HG02759 (cell line): ENCODE data around the gene STARD13.
"Not testable (repeated sequence)": the region's sequence is repeated elsewhere in the genome, so short reads cannot be mapped to it uniquely, and the experiment has no call there.

Experiments
- ATAC-seq: cut with Tn5 transposase; IDR thresholded peaks from one replicate; pipeline ENCODE4 v1.9.1; 2021; ENCODE audit warnings: mild to moderate bottlenecking, moderate library complexity; ENCODE audit not compliant: unreplicated experiment

STARD13 gene

GRCh38 chr13:33260168-33261098 is 25.1 kb downstream of the STARD13 start:
- no peak for ATAC-seq

DNA sequence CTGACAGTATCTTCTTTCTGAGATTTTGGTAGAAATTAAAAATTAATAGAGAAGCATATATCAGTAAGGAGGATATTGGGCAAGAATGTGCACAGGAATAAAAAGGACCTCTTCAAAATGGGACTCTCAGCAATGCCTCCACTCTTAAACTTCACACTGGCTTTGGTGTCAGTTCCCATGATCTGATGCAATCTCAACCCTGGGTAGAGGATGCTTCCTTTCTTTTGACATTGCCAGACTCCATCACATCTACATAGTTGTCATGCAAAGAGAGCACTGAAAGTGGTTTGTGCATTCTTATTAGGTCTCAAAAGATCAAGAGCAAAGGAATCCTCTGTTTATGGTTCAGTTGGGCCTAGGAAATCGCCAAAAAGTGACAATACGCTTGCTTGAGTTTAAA is 26.3 kb downstream of the STARD13 start:
- ATAC-seq, result no peak

DNA sequence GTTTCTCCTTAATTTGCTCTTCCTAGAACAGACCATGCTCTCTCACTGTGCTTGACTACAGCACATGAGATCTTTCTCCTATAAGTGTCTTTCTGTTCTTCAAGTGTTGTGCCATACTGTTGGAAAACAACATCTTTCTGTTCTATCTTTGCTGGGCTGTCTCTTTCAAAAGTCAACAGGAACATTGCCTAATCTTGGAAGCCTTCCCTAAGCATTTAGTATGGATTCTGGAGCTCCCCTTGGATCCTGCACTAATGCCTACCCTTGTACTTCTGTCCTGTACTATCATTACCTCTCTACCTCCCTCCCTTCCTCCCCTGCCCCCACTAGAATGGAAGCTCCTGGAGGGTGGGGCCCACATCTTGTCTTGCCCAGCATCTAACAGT is 26.8 kb downstream of the STARD13 start:
- ATAC-seq, result no peak

GRCh38 chr13:33257841-33258807 is 27.4 kb downstream of the STARD13 start:
- ATAC-seq, result no peak

- no peak for ATAC-seq
Measured at GRCh38 chr13:33256148-33256840, 29.3 kb downstream of the STARD13 start.

- ATAC-seq, result no peak
Measured at GRCh38 chr13:33252135-33252534, 33.4 kb downstream of the STARD13 start.

- ATAC-seq, result peak; percentile 78
Measured at GRCh38 chr13:33251131-33251661, 34.4 kb downstream of the STARD13 start.

DNA sequence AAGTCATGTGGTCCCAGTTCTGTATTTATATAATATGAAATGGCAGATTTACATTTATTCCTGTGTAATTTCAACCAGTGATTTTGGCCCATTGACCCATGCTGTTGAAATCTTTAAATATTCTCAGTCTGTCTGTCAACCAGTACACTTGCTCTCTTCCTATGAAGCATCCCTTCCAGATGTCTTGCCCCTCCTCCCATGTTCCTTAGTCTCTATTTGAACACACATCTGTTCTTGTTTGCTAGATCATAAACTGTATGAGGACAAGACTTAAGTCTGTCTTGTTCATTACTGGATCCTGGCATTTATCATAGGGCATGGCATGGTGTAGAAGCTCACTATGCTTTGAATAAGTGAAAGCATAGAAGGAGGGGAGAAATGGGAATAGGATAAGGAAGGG is 34.9 kb downstream of the STARD13 start:
- no peak for ATAC-seq

DNA sequence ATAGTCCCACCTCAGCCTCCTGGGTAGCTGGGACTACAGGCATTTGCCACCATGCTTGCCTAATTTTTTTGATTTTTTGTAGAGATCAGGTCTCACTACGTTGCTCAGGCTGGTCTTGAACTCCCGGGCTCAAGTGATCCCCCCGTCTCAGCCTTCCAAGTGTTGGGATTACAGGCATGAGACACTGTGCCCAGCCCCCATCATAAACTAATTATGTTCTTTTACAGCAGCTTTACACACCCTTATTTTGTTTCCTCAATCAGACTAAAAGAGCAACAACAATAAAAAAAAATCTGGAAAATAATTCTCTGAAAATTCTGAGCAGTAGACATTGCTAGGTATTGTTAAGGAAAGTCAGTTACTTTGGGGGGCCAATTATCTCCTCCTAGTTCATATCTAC is 35.7 kb downstream of the STARD13 start:
- no peak for ATAC-seq

DNA sequence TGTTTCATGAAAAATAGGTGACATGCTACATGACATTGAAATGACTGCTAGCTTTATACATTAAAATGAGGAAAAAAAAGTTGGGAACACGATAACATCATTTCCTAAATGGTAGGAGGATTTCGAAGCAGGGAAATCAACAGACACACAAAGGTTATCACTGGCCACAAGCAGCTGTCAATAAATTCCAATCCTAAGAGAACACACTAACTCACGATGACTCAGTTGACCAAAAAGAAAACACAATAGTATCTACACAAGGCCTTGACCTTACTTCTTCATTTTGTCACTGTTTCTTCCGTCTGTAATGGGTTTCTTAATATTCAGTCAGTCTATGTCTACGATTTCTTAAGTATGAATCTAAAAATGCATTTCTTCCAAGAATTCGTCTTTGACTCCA is 36.5 kb downstream of the STARD13 start:
- no peak for ATAC-seq

DNA sequence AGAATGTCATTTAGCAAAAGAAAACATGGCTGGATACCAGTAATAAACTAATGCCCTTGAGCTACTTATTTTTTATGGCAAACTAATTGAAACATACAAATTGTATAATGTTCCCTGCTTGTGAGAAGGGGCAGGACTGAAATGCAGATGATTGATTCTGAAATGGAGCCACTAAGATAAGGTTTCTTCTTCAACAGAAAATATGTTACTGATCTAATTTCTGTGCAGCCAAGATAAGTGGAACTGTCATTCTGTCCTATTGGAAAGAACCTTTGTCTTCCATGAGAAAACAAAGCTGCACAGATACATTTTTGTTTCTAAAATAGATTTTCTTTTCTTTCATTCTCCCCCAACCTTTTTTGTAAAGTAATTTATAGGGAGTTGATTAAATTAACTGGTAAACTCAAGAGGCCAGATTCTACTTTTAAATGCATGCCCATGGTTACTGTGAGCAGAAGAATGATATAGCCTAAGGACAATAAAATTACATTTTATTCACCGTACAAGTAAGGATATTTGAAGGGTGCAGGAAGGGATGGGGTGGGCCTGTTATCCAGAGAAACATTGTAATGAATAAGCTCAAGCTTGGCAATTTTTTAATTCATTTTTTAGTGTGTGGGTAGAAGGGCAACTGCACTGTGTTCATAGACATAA is 39.9 kb downstream of the STARD13 start:
- ATAC-seq, result no peak

GRCh38 chr13:33244907-33245287 is 40.7 kb downstream of the STARD13 start:
- no peak for ATAC-seq

DNA sequence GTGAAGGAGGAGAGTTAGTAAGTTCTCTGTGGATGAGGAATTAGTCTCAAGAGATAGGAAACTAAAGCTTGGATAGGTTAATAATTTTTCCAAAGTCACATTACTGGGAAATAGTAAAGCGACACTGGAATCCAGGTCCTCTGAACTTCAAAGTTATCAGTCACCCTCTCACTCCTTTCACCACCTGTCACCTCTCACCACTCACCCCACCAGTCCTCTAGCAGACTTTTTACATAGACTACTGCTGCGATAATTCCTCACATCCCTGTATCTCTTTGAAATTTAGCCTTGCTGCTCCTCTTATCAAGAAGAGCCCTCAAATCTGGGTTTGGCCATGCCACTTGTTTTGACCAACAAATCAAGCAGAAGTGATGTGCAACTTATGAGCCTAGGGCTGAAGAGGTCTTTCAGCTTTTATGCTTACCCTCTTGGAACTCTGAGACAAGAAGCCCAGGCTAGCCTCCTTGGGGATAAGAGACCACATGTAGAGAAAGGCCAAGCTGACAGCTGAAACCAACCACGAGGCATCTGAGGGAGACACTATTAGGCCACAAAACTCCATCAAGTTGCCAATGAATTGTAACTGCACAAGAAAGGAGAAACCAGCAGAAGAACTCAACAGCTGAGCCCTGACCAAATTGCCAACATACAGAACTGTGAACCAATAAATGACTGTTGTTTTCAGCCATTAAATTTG is 41.2 kb downstream of the STARD13 start:
- ATAC-seq, result no peak

GRCh38 chr13:33242984-33243617 is 42.5 kb downstream of the STARD13 start:
- no peak for ATAC-seq

DNA sequence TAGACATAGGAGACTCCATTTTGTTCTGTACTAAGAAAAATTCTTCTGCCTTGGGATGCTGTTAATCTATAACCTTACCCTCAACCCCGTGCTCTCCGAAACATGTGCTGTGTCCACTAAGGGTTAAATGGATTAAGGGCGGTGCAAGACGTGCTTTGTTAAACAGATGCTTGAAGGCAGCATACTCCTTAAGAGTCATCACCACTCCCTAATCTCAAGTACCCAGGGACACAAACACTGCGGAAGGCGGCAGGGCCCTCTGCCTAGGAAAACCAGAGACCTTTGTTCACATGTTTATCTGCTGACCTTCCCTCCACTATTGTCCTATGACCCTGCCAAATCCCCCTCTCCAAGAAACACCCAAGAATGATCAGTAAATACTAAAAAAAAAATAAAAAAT is 43.2 kb downstream of the STARD13 start:
- not testable (repeated sequence) for ATAC-seq

DNA sequence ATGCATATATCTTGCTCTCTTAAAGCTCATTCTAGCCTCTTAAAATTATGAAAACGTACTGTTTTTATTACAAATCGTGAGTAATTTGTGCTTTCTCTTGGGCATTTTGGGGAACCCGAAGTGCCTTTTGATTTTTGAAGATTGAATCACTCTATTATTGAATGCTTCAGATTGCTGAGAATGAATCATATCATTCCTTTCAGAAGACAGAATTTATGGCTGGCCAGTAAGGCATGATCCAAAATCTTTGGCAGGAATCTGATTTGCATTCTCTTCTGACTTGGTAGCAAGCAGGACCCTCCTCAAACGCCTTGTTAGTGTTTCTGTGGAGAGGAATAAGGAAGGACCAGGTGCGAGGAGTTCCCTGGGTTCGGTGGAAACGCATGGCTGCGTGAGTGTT is 49.5 kb downstream of the STARD13 start:
- no peak for ATAC-seq

DNA sequence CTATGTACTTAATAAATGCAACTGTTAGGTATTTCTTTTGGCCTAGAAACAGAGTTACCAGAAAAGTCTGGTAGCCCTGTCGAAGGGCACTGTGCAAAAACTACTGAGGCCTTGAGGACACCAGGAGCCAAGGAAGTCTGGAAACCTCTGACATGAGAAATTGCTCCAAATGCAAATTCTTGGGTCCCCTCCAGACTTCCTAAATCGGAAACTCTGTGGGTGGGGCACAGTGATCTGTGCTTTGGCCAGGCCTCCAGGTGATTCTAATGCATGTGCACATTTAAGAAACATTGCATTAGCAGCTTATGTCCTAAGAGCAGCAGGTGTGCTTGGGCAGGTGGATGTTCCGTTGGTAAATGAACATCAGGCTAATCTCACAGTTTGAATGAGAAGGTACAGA is 50.0 kb downstream of the STARD13 start:
- ATAC-seq, result no peak

GRCh38 chr13:33235078-33235477 is 50.5 kb downstream of the STARD13 start:
- no peak for ATAC-seq

- ATAC-seq, result no peak
Measured at GRCh38 chr13:33233547-33233946, 52.0 kb downstream of the STARD13 start.
